PC-3 (cell line): ENCODE data around the gene RCBTB2.

ENCODE experiments used
- EZH2phosphoT487 ChIP-seq: fragments of 300-600 bp; sonication (generic); IDR thresholded peaks from 2 replicates; pipeline ENCODE4 v1.6.1; 2018; ENCODE audit warnings: mild to moderate bottlenecking, antibody characterized with exemption, low read length, borderline replicate concordance
- TF ChIP-seq, protein P1 (sequence below): fragments of 300-600 bp; sonication (generic); conservative IDR thresholded peaks from 2 replicates; pipeline ENCODE4 v1.5.1; 2017; ENCODE audit warnings: antibody characterized with exemption, low read depth, mild to moderate bottlenecking, low read length

- TF ChIP-seq, protein P1, sequence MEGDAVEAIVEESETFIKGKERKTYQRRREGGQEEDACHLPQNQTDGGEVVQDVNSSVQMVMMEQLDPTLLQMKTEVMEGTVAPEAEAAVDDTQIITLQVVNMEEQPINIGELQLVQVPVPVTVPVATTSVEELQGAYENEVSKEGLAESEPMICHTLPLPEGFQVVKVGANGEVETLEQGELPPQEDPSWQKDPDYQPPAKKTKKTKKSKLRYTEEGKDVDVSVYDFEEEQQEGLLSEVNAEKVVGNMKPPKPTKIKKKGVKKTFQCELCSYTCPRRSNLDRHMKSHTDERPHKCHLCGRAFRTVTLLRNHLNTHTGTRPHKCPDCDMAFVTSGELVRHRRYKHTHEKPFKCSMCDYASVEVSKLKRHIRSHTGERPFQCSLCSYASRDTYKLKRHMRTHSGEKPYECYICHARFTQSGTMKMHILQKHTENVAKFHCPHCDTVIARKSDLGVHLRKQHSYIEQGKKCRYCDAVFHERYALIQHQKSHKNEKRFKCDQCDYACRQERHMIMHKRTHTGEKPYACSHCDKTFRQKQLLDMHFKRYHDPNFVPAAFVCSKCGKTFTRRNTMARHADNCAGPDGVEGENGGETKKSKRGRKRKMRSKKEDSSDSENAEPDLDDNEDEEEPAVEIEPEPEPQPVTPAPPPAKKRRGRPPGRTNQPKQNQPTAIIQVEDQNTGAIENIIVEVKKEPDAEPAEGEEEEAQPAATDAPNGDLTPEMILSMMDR: no peak
- TF ChIP-seq EZH2phosphoT487: no peak
Measured at GRCh38 chr13:48528720-48529119, 4.2 kb downstream of the RCBTB2 start.
